Measurements from ENCODE around the gene CTSF.
"Not testable (repeated sequence)": the region's sequence is repeated elsewhere in the genome, so short reads cannot be mapped to it uniquely, and the experiment has no call there.

GRCh38 chr11:66582565-66583147, 14.2 kb upstream of the CTSF start:
- TF ChIP-seq EZH2phosphoT487 (IDR thresholded peaks at IDR 0.05; ENCODE audit: borderline replicate concordance, low read depth, low read length); CTCF (conservative IDR thresholded peaks at IDR 0.05; ENCODE audit: low read length): not testable (repeated sequence)
